Activated CD4-positive, alpha-beta T cell treated with anti-CD3 and anti-CD28 coated beads for 36 hours (primary cell): ENCODE results near the gene ARMH3. TPM values are rescaled to one million over a fixed set of nuclear protein-coding genes. Genes with fewer than 3 reads are reported as not detected.
"Not testable (repeated sequence)": the region's sequence is repeated elsewhere in the genome, so short reads cannot be mapped to it uniquely, and the experiment has no call there.

Experiments
- ATAC-seq: fragments of 200-7000 bp; cut with Tn5 transposase; one replicate; pipeline ENCODE4 v1.10.0; 2021; ENCODE audit warnings: mild to moderate bottlenecking, moderate library complexity
- CTCF ChIA-PET: fragments of 350-600 bp; sonication (Branson Sonifier 250); formaldehyde crosslinking; loops from one replicate; lab custom pipeline; 2021; ENCODE audit warnings: antibody characterized with exemption; lab: Charles Lee
- POLR2A ChIA-PET: fragments of 350-600 bp; sonication (Branson Sonifier 250); formaldehyde crosslinking; loops from one replicate; lab custom pipeline; 2021; ENCODE audit warnings: antibody characterized with exemption, inconsistent platforms; lab: Charles Lee
- DNase-seq: peaks from one replicate; pipeline ENCODE4 v3.0.0-alpha.2; 2020
- H3K27ac Mint-ChIP-seq: one replicate; pipeline ENCODE4 v1.8.0; 2021; ENCODE audit warnings: mixed read lengths
- H3K27me3 Mint-ChIP-seq: one replicate; pipeline ENCODE4 v1.8.0; 2021; ENCODE audit warnings: mixed read lengths
- H3K36me3 Mint-ChIP-seq: one replicate; pipeline ENCODE4 v1.8.0; 2021; ENCODE audit warnings: low read depth, mixed read lengths
- H3K4me1 Mint-ChIP-seq: one replicate; pipeline ENCODE4 v1.8.0; 2021; ENCODE audit warnings: mixed read lengths
- H3K4me3 Mint-ChIP-seq: one replicate; pipeline ENCODE4 v1.8.0; 2021; ENCODE audit warnings: mild to moderate bottlenecking, moderate library complexity, mixed read lengths
- H3K9me3 Mint-ChIP-seq: one replicate; pipeline ENCODE4 v1.8.0; 2021; ENCODE audit warnings: low read depth, mixed read lengths
- intact Hi-C, 2 experiments: fragments of 100-400 bp; cut with DNase I in 1 of 2; cut with micrococcal nuclease in 1 of 2; formaldehyde crosslinking; loops; one replicate each; pipeline versions ENCODE4 v1.14.2 to v1.15.1; 2022 to 2024; cut with DNase I, micrococcal nuclease
- total RNA-seq, 2 experiments: library from RNA; stranded (reverse); gene quantifications; one replicate each; pipeline ENCODE4 v1.2.3, GENCODE V29; 2021

The ARMH3 gene
- total RNA-seq, 2 experiments from 2014 or later: 16.0 to 21.0 TPM

DNA sequence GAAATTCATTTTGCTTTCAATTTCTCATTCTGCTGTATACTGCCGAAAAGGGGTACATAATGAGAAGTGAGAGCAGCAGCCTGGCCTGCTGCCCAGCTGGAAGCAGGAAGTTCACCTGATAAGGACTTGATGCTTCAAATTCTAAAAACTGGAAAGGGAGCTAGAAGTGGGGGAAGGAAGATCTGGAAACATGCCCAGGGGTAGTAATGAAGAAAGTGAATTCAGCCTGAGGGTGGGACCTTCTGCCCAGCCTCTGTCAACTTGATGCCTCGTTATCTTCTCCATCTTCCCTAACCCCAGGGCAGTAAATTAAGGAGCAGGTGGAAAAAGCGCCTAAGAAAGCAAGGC is 69.4 kb downstream of the ARMH3 start:
- Mint-ChIP-seq H3K27me3 (no peaks in the 10 kb centered on the region), H3K4me3 (no peak overlapping the region), H3K9me3 (no peaks in the 10 kb centered on the region), H3K27ac (no peak overlapping the region), H3K36me3 (peaks cover 23% of the 10 kb centered on the region), H3K4me1 (peaks cover 3% of the 10 kb centered on the region)
- intact Hi-C loops: no loop called here
- ATAC-seq (no peak), DNase-seq (no peak)
- POLR2A ChIA-PET: no interaction called here
- CTCF ChIA-PET: interaction anchor here (0.6 kb wide), 1 partner anchor 1242 kb away, joined by 3 read pairs; no protein-coding TSS in a partner anchor

DNA sequence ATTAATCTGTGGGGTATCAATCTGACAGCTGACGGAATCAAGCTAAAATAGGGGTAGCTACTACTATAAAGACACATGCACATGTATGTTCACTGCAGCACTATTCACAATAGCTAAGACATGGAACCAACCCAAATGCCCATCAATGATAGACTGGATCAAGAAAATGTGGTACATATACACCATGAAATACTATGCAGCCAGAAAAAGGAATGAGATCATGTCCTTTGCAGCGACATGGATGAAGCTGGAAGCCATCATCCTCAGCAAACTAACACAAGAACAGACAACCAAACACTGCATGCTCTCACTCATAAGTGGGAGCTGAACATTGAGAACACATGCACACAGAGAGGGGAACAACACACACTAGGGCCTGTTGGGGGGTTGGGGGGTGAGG is 75.3 kb downstream of the ARMH3 start:
- CTCF ChIA-PET, H3K4me3 Mint-ChIP-seq, H3K27ac Mint-ChIP-seq, intact Hi-C loops, DNase-seq, H3K27me3 Mint-ChIP-seq, ATAC-seq, H3K4me1 Mint-ChIP-seq, H3K9me3 Mint-ChIP-seq, POLR2A ChIA-PET: not testable (repeated sequence)
- H3K36me3 Mint-ChIP-seq: peaks cover 18% of the 10 kb centered on the region

DNA sequence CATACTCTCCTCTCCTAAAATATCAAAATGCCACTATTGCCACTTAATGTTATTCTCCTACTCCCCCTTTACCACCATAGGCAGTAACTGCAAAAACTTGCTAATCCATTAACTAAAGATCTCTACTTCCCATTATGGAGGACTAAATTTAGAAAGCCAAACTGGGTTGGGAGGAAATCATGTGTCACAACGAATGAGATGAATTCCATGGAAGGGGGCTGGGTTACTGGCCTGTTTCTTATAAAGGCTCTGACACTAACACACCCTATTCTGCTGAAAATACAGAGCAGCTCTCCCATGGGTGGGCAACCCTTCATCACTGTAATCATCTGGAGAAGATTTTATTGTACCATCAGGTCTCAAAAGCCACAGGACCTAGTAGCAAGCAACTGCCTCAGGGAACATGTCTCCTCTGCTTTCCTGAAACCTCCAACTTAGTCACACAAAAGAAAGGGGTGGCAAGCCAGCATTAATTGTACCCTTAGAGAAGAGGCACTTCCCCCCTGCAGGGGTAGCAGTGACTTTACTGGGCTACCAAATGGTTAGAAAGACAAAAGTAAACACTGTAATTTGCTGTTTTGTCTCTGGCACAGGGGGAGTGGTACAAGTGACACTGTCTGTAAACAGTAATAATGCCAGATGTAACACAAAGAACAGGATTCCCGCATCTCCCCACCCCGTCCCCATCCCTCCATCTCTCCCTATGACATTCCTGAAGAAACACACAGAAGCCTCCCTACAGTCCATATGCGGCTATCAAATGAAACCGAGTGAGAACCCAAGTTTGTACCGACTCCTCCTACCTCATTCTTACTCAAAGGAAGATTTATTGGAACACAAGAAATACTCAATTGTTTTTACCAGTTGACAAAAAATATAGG is 81.6 kb downstream of the ARMH3 start:
- H3K36me3 Mint-ChIP-seq: peaks cover 45% of the 10 kb centered on the region
- intact Hi-C loops: no loop called here
- no peaks in the 10 kb centered on the region for H3K9me3 Mint-ChIP-seq
- H3K27me3 Mint-ChIP-seq: no peaks in the 10 kb centered on the region
- peaks cover 32% of the 10 kb centered on the region for H3K4me1 Mint-ChIP-seq
- ATAC-seq: no peak
- POLR2A ChIA-PET: no interaction called here
- H3K4me3 Mint-ChIP-seq: peak overlapping the region; percentile 53
- DNase-seq: peak; percentile 7
- CTCF ChIA-PET: no interaction called here
- H3K27ac Mint-ChIP-seq: peak overlapping the region; percentile 79

DNA sequence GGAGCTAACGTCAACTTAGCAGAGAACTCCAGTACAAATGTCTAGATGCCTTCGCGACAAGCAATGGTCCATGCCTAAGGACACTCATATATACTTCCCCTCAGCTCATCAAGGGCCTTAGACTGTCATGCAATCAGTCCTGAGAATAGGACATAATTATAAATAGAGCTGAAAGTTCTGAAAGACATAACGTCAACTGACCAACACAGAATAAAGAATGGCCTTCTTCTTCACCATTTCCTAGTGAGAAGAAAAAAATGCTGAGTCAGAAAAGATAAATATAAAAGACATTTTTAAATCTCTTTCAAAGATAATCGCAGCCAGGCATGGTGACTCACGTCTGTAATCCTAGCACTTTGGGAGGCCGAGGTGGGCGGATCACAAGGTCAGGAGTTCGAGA is 83.2 kb downstream of the ARMH3 start:
- intact Hi-C loops: loop anchor here in 1 of 2 experiments (1.0 kb wide), 1 partner anchor 40 kb away; no protein-coding TSS in a partner anchor
- DNase-seq (no peak), ATAC-seq (no peak)
- no peaks in the 10 kb centered on the region for H3K27me3 Mint-ChIP-seq
- H3K36me3 Mint-ChIP-seq: peaks cover 46% of the 10 kb centered on the region
- H3K4me1 Mint-ChIP-seq: peaks cover 42% of the 10 kb centered on the region
- H3K9me3 Mint-ChIP-seq: no peaks in the 10 kb centered on the region
- H3K27ac Mint-ChIP-seq: no peak overlapping the region
- CTCF ChIA-PET: interaction anchor here (0.7 to 1.7 kb wide), 4 partner anchors 16 to 159 kb away, joined by 3 to 7 read pairs (median 4); no protein-coding TSS in a partner anchor
- H3K4me3 Mint-ChIP-seq: no peak overlapping the region
- POLR2A ChIA-PET: no interaction called here

DNA sequence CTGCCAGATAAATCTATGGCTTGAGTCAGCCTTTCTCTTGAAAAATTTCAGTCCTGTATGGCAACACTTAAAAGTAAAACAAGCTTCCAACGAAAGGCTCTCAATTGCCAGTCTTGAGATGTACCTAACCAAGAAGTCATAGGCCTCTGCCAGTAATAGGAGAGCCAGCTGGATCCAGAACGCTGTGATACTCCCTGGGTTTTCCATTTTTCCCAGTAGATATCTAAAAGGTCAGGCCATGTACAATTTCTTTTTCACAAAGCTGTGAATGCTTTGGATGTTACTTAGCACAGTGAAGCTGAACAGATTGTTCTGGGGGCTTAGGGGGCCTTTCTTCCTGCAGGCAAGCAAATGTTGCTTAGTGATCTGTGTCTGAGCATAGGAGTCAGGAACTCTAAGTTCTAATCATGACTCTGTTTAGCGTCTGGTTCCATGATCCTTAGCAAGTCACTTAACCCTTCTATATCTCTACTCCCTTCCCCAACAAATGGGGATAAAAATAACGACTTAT is 86.5 kb downstream of the ARMH3 start:
- Mint-ChIP-seq H3K4me1 (peaks cover 39% of the 10 kb centered on the region), H3K27ac (peak overlapping the region; percentile 56), H3K9me3 (no peaks in the 10 kb centered on the region), H3K36me3 (peaks cover 40% of the 10 kb centered on the region), H3K27me3 (no peaks in the 10 kb centered on the region), H3K4me3 (no peak overlapping the region)
- DNase-seq: no peak
- ChIA-PET POLR2A (interaction anchor here (0.6 kb wide), 1 partner anchor 128 kb away, joined by 10 read pairs; no protein-coding TSS in a partner anchor), CTCF (interaction anchor here (1.0 to 1.5 kb wide), 5 partner anchors 10 to 129 kb away, joined by 3 to 6 read pairs (median 3); no protein-coding TSS in a partner anchor)
- intact Hi-C loops: no loop called here
- peak; percentile 20 for ATAC-seq

DNA sequence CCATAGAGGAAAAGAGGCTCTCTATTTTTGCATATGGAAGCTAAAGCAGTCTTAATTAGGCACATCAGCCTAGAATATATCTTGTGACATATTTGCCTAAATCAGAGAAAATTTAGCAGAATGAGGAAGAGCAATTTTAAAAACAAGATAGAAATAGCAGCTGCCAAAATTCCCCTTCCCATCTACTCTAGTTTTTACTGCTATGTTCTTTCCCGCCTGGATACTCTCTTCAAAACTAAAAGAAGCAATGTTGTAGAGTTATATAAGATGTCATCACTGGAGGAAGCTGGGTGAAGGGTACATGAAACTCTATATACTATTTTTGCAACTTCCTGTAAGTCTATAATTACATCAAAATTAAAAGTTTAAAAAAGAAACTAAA is 87.0 kb downstream of the ARMH3 start:
- ChIA-PET POLR2A (interaction anchor here (0.6 kb wide), 1 partner anchor 128 kb away, joined by 10 read pairs; no protein-coding TSS in a partner anchor), CTCF (interaction anchor here (1.0 to 1.5 kb wide), 4 partner anchors 10 to 128 kb away, joined by 3 to 6 read pairs (median 4); no protein-coding TSS in a partner anchor)
- no peaks in the 10 kb centered on the region for H3K9me3 Mint-ChIP-seq
- H3K4me3 Mint-ChIP-seq: no peak overlapping the region
- H3K36me3 Mint-ChIP-seq: peaks cover 38% of the 10 kb centered on the region
- H3K27me3 Mint-ChIP-seq: no peaks in the 10 kb centered on the region
- peaks cover 33% of the 10 kb centered on the region for H3K4me1 Mint-ChIP-seq
- H3K27ac Mint-ChIP-seq: peak overlapping the region; percentile 56
- intact Hi-C loops: no loop called here
- DNase-seq (no peak), ATAC-seq (peak; percentile 12)

DNA sequence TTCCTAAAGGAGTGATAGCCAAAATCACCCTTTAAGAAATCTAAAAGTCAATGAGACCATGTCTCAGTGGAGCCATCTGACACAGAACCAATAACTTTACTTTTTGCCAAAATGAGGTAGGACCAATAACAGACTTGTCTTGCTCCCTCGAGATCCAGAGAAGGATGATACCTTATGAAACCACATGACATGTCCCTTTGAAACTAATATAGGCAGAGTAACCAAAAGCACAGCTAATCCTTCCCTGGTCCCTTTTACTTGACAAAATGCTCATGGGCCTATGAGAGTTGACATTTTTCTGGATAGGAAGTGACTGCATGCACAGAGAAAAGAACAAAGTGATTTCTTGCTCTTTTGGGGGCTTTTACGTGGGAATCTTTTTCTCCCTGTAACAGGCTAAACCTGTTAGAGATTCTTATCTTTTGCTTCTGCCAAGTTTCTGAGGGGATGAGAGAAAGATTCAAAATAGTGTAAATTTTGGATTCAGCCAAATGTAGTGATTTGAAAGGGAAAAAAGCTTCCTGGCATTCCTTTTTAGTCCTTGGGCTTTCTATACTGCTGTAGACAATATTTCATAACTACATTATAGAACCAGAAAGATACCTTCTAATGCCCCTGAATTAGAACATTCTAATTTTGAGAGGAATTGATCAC is 87.6 kb downstream of the ARMH3 start:
- Mint-ChIP-seq H3K36me3 (peaks cover 36% of the 10 kb centered on the region), H3K9me3 (no peaks in the 10 kb centered on the region), H3K4me3 (no peak overlapping the region), H3K27me3 (no peaks in the 10 kb centered on the region), H3K4me1 (peaks cover 28% of the 10 kb centered on the region), H3K27ac (peak overlapping the region; percentile 35)
- ChIA-PET POLR2A (no interaction called here), CTCF (interaction anchor here (1.1 to 1.5 kb wide), 2 partner anchors 27 to 41 kb away, joined by 3 to 6 read pairs; no protein-coding TSS in a partner anchor)
- ATAC-seq: no peak
- no peak for DNase-seq
- intact Hi-C loops: no loop called here

DNA sequence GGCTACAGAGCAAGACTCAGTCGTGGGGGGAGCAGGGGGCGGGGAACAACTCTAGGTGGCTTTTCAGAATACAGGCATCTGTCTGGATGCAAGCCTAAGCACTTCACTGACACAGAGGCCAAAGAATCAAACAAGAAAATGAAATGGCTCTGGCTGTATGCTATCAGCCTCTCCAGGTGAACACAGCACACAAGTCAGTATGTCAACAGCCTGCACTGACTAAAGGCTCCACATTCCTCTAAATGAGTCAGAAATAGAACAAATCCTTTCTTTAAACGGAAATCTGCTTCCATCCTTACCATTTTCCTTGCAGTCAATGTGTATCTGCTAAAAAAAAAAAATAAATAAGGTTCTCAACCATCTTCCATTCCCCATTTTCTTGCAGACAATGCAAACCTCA is 88.3 kb downstream of the ARMH3 start:
- CTCF ChIA-PET: no interaction called here
- DNase-seq (no peak), ATAC-seq (no peak)
- Mint-ChIP-seq H3K4me3 (no peak overlapping the region), H3K27ac (no peak overlapping the region), H3K4me1 (peaks cover 26% of the 10 kb centered on the region), H3K27me3 (no peaks in the 10 kb centered on the region), H3K36me3 (peaks cover 33% of the 10 kb centered on the region), H3K9me3 (no peaks in the 10 kb centered on the region)
- intact Hi-C loops: no loop called here
- POLR2A ChIA-PET: no interaction called here

DNA sequence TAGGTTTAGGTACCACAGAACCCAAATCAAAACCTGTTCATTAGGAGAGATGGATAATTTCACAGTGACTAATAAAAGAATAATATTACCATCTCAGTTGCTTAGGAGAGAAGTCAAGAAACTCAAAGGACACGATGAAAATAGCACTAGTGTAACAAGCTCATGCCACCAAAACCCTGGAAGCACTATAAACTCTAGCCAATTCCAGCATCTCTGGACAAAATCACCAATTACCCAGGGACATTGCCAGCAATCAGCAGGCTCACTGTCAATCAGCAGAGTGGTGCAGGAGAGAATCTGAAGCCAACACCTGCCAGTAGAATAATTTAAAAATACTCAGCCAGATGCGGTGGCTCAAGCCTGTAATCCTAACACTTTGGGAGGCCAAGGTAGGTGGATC is 88.9 kb downstream of the ARMH3 start:
- DNase-seq: no peak
- Mint-ChIP-seq H3K9me3 (no peaks in the 10 kb centered on the region), H3K4me1 (peaks cover 26% of the 10 kb centered on the region), H3K4me3 (no peak overlapping the region), H3K27ac (no peak overlapping the region), H3K36me3 (peaks cover 28% of the 10 kb centered on the region), H3K27me3 (no peaks in the 10 kb centered on the region)
- intact Hi-C loops: no loop called here
- ATAC-seq: no peak
- ChIA-PET POLR2A (interaction anchor here (0.6 kb wide), 1 partner anchor 146 kb away, joined by 6 read pairs; no protein-coding TSS in a partner anchor), CTCF (interaction anchor here (1.4 kb wide), 1 partner anchor 44 kb away, joined by 5 read pairs; no protein-coding TSS in a partner anchor)

DNA sequence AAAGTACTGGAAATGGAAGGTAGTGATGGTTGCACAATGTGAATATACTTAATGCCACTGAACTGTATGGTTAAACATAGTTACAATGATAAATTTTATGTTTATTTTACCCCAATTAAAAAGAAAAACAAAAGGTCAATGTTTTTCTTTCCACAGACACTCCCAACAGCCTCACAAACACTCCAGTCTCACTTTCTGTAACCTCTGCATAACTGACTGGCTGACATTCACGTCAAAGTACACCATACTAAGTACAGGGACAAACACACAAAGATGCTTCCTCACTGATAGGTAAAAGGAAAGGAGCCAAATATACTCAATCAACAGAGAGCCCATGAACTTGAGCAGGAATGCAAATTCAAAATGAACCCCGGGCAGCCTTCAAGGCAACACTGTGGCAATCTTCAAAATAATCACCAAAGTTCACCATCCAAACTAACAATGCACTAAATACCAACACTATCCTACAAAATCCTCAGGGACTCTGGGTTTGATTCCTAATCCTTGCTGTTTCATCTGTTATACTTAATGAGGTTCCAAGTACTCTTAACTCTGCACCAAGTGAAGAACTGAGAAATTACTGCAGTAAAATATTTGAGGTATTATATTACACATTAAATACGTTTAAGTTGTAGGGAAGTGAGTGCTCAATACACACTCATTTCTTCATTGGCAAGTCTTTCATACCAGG is 90.8 kb downstream of the ARMH3 start:
- Mint-ChIP-seq H3K4me1 (peaks cover 19% of the 10 kb centered on the region), H3K27me3 (no peaks in the 10 kb centered on the region), H3K36me3 (peaks cover 19% of the 10 kb centered on the region), H3K9me3 (no peaks in the 10 kb centered on the region), H3K27ac (no peak overlapping the region), H3K4me3 (no peak overlapping the region)
- ChIA-PET CTCF (no interaction called here), POLR2A (interaction anchor here (0.6 kb wide), 1 partner anchor 11 kb away, joined by 11 read pairs; no protein-coding TSS in a partner anchor)
- DNase-seq: no peak
- intact Hi-C loops: no loop called here
- no peak for ATAC-seq
